C4-2B (cell line): ENCODE measurements around the gene PHACTR1.

ENCODE experiments used
- H3K27ac ChIP-seq: fragments of 450-650 bp; 2 replicates; pipeline ENCODE4 v1.5.1; 2017
- ZFX ChIP-seq: fragments of 450-650 bp; IDR thresholded peaks from 2 replicates; pipeline ENCODE4 v1.6.1; 2017
- TF ChIP-seq, protein P1 (sequence below): fragments of 450-650 bp; conservative IDR thresholded peaks from 2 replicates; pipeline ENCODE4 v1.5.1; 2017; ENCODE audit warnings: mild to moderate bottlenecking

PHACTR1 gene

DNA sequence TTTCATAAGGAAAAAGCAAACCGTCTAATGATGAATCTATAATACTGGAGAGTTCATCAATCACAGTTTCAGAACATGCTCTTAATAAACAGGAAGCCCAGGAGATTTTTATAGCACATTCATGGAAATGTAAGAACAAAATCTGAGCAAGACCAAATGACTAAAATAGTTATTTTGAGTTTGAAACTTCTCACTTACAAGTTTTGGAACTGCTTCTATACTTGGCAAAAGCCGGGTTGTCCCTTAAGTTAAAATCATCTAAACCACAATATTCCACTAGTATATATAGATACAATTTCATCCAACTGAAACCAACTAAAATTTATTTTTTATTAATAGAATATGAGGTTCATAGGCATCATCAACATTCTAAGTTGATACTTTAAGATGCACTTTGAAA, 268.2 kb downstream of the PHACTR1 start:
- TF ChIP-seq, protein P1, sequence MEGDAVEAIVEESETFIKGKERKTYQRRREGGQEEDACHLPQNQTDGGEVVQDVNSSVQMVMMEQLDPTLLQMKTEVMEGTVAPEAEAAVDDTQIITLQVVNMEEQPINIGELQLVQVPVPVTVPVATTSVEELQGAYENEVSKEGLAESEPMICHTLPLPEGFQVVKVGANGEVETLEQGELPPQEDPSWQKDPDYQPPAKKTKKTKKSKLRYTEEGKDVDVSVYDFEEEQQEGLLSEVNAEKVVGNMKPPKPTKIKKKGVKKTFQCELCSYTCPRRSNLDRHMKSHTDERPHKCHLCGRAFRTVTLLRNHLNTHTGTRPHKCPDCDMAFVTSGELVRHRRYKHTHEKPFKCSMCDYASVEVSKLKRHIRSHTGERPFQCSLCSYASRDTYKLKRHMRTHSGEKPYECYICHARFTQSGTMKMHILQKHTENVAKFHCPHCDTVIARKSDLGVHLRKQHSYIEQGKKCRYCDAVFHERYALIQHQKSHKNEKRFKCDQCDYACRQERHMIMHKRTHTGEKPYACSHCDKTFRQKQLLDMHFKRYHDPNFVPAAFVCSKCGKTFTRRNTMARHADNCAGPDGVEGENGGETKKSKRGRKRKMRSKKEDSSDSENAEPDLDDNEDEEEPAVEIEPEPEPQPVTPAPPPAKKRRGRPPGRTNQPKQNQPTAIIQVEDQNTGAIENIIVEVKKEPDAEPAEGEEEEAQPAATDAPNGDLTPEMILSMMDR: no peak
- no peak for TF ChIP-seq ZFX
- H3K27ac ChIP-seq: no peak overlapping the region

DNA sequence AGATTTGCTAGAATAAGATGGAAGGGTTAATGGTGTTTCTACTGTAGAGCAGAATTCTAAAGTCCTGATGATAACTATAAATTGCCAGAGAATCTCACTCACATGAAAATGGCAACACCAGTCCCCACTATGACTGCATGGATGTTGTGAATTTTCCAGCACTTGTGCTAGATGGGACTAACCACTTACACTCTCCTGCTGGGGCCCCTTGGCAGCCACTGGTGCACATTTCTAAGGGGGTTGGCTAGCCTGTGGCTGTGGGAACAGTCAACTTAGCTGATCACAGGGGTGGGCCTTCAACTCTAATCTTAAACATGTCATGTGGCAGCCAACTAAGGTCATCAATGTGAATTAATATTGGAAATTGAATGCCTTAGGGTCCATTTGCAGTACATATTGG, 271.2 kb downstream of the PHACTR1 start:
- no peak overlapping the region for H3K27ac ChIP-seq
- TF ChIP-seq ZFX: no peak
- TF ChIP-seq, protein P1: no peak

DNA sequence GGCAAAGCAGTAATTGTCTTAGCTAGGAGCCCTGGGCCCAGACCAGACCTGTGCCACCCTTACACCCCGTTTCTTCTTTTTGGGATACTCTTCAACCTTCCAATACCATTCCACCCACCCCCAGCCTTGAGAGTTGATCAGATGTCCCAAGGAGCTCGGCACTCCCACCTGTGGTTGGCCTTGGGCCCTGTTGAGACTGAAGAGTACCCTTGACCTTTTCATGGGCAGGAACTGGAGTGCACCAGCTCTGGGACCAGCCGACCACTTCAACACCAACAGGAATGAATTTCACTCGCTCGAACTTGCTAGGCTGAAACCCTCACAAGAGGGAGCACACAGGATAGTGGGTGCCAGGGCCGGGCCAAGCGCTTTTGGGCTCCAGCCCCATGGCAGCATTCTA, 273.6 kb downstream of the PHACTR1 start:
- no peak overlapping the region for H3K27ac ChIP-seq
- no peak for TF ChIP-seq ZFX
- TF ChIP-seq, protein P1: no peak

DNA sequence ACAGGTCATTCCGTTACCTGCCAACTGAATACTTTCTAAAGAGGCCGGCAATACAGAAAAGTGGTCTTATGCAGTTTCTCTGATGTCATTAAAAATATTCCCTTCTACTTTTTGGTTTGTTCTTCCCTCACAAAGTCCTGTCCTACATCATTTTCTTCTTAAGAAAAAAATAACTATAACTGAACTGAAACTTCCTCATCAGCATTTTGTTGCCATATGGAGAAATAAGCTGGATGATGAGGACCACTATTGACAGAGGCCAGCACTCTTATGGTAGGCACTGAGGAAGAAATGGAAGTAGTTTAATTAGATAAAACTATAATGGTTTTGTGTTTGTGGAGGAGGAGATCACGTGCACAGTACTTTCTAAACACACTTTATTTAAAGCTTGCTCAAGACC, 274.9 kb downstream of the PHACTR1 start:
- no peak overlapping the region for H3K27ac ChIP-seq
- TF ChIP-seq, protein P1: no peak
- TF ChIP-seq ZFX: no peak

DNA sequence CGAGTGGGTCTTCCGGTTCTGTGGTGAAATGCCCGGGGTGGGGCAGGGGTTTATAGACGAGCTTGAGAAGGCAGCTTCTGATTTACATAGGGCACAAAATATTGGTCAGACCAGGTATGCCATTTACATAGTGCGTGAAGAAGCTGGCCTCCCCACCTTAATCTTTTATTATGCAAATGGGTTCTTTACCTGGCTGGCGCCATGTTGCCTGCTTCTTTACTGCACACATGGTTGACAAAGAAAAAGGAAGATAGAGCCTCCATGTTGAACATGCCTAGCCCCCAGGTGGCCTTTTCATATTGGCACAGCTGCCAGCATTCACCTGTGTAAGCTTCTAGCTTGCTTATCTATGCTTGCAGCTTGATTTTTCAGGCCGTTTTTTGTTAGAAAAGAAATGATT, 276.2 kb downstream of the PHACTR1 start:
- no peak overlapping the region for H3K27ac ChIP-seq
- TF ChIP-seq ZFX: no peak
- TF ChIP-seq, protein P1: no peak

DNA sequence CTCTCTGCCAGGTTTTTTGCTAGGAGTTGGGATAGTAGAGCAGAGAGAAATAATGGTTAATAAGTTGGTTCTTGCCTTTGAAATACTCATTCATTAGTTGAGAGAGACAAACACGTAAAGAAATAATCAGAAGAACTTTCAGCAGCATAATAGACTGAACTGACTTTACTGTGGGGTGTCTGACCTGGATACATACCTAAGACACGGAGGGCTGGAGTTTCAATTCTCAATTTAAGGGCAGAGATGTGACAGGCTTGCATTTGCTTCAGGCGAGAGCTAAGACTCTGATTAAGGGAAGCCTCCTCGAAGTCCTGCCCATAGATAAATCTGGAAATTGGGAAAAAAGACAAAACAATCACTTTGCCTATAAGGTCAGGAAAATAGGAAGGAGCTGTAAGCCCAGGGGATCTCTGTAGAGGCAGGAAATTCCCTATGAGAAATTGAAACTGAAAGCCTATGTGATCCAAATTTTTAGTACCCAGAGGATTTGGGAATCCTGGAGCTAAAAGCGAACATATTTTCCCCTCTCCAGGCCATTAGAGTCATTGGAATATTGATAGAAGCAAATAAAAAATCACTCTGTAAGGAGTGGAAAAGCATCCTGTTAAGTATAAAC, 276.8 kb downstream of the PHACTR1 start:
- no peak for TF ChIP-seq ZFX
- TF ChIP-seq, protein P1: no peak
- no peak overlapping the region for H3K27ac ChIP-seq

DNA sequence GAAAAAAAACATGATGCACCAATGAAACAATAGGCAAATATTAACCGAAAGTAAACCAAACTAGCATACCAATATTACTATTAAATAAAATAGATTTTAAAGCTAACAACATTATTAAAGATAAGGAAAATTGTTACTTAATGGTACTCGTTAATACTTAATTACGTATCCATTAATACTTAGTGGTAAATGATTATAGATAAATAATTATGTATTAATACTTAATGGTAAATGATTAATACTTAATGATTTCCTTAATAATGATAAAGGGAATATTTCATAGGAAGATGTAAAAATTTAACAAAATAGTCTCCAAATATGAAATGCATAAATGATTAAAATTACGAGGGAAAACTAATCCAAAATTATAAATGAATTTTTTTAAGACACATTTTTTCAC, 278.9 kb downstream of the PHACTR1 start:
- no peak for TF ChIP-seq ZFX
- TF ChIP-seq, protein P1: no peak
- no peak overlapping the region for H3K27ac ChIP-seq
